ENCODE measurements around the gene CACNA1A. TPM values are rescaled to one million over a fixed set of nuclear protein-coding genes. Genes with fewer than 3 reads are reported as not detected.

Gene CACNA1A
- total and polyA plus RNA-seq, 2 experiments from 2014 or later: 2.0 TPM

- WGBS (ENCODE audit: low lambda C conversion rate, missing lambda C conversion rate): 75% methylated on average over 6 of the region's 6 CpGs
- no peak for DNase-seq (ENCODE audit: low spot score)
These were observed 58.3 kb downstream of the CACNA1A start for GRCh38 chr19:13447978-13448377.

GRCh38 chr19:13441810-13442512 is 64.3 kb downstream of the CACNA1A start:
- Histone ChIP-seq H3K36me3 (replicated peaks; ENCODE audit: insufficient read depth, low read depth) (no peaks in the 10 kb centered on the region), H3K27ac (no peak overlapping the region), H2AFZ (no peak overlapping the region), H3K9me3 (ENCODE audit: low read depth) (no peaks in the 10 kb centered on the region), H3K4me3 (no peak overlapping the region), H3K4me2 (no peak overlapping the region), H4K20me1 (ENCODE audit: insufficient read depth, poor library complexity, severe bottlenecking) (no peaks in the 10 kb centered on the region), H3K9me2 (replicated peaks; ENCODE audit: insufficient read depth) (no peaks in the 10 kb centered on the region), H3K4me1 (ENCODE audit: insufficient read depth) (no peaks in the 10 kb centered on the region), H3K79me2 (no peaks in the 10 kb centered on the region), H3K27me3 (no peaks in the 10 kb centered on the region)
- DNase-seq (ENCODE audit: low spot score): peak; percentile 75
- TF ChIP-seq EZH2 (IDR thresholded peaks at IDR 0.05; ENCODE audit: borderline replicate concordance) (no peak), EZH2phosphoT487 (IDR thresholded peaks at IDR 0.05; ENCODE audit: low read depth, severe bottlenecking, unreplicated experiment) (no peak)
- TF ChIP-seq, protein P1, sequence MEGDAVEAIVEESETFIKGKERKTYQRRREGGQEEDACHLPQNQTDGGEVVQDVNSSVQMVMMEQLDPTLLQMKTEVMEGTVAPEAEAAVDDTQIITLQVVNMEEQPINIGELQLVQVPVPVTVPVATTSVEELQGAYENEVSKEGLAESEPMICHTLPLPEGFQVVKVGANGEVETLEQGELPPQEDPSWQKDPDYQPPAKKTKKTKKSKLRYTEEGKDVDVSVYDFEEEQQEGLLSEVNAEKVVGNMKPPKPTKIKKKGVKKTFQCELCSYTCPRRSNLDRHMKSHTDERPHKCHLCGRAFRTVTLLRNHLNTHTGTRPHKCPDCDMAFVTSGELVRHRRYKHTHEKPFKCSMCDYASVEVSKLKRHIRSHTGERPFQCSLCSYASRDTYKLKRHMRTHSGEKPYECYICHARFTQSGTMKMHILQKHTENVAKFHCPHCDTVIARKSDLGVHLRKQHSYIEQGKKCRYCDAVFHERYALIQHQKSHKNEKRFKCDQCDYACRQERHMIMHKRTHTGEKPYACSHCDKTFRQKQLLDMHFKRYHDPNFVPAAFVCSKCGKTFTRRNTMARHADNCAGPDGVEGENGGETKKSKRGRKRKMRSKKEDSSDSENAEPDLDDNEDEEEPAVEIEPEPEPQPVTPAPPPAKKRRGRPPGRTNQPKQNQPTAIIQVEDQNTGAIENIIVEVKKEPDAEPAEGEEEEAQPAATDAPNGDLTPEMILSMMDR (IDR thresholded peaks at IDR 0.05; ENCODE audit: poor library complexity): no peak
- WGBS (ENCODE audit: low lambda C conversion rate, missing lambda C conversion rate): 41% methylated on average over 10 of the region's 10 CpGs

More at GRCh38 chr19:13447978-13448377, 58.3 kb downstream of the CACNA1A start:
- TF ChIP-seq, protein P1 (IDR thresholded peaks at IDR 0.05; ENCODE audit: poor library complexity): no peak
- no peak for TF ChIP-seq EZH2 (IDR thresholded peaks at IDR 0.05; ENCODE audit: borderline replicate concordance)
- no peak for TF ChIP-seq EZH2phosphoT487 (IDR thresholded peaks at IDR 0.05; ENCODE audit: low read depth, severe bottlenecking, unreplicated experiment)
- no peak overlapping the region for H2AFZ ChIP-seq
- no peaks in the 10 kb centered on the region for H3K9me2 ChIP-seq (replicated peaks; ENCODE audit: insufficient read depth)
- H3K9me3 ChIP-seq (ENCODE audit: low read depth): no peaks in the 10 kb centered on the region
- no peaks in the 10 kb centered on the region for H3K27me3 ChIP-seq
- H3K79me2 ChIP-seq: no peaks in the 10 kb centered on the region
- no peaks in the 10 kb centered on the region for H4K20me1 ChIP-seq (ENCODE audit: insufficient read depth, poor library complexity, severe bottlenecking)
- no peak overlapping the region for H3K4me3 ChIP-seq
- no peak overlapping the region for H3K27ac ChIP-seq
- H3K4me1 ChIP-seq (ENCODE audit: insufficient read depth): no peaks in the 10 kb centered on the region
- no peak overlapping the region for H3K4me2 ChIP-seq
- no peaks in the 10 kb centered on the region for H3K36me3 ChIP-seq (replicated peaks; ENCODE audit: insufficient read depth, low read depth)

- no peaks in the 10 kb centered on the region for H3K36me3 ChIP-seq (replicated peaks; ENCODE audit: insufficient read depth, low read depth)
- no peak for DNase-seq (ENCODE audit: low spot score)
- WGBS (ENCODE audit: low lambda C conversion rate, missing lambda C conversion rate): 77% methylated on average over 6 of the region's 6 CpGs
- H3K27ac ChIP-seq: no peak overlapping the region
- H3K4me2 ChIP-seq: no peak overlapping the region
- H4K20me1 ChIP-seq (ENCODE audit: insufficient read depth, poor library complexity, severe bottlenecking): no peaks in the 10 kb centered on the region
- H3K27me3 ChIP-seq: no peaks in the 10 kb centered on the region
- H3K4me1 ChIP-seq (ENCODE audit: insufficient read depth): no peaks in the 10 kb centered on the region
- no peak overlapping the region for H3K4me3 ChIP-seq
- H2AFZ ChIP-seq: no peak overlapping the region
- TF ChIP-seq EZH2 (IDR thresholded peaks at IDR 0.05; ENCODE audit: borderline replicate concordance): no peak
- TF ChIP-seq, protein P1 (IDR thresholded peaks at IDR 0.05; ENCODE audit: poor library complexity): no peak
- TF ChIP-seq EZH2phosphoT487 (IDR thresholded peaks at IDR 0.05; ENCODE audit: low read depth, severe bottlenecking, unreplicated experiment): no peak
- H3K79me2 ChIP-seq: no peaks in the 10 kb centered on the region
- H3K9me2 ChIP-seq (replicated peaks; ENCODE audit: insufficient read depth): no peaks in the 10 kb centered on the region
- H3K9me3 ChIP-seq (ENCODE audit: low read depth): no peaks in the 10 kb centered on the region
These were observed 68.2 kb downstream of the CACNA1A start for GRCh38 chr19:13437919-13438618.
